GM10266 (cell line): Measurements from ENCODE around the gene DNAI2.

Source experiments
- DNase-seq: peaks from one replicate; pipeline ENCODE4 v3.0.0; 2012; ENCODE audit errors: extremely low spot score
- TF ChIP-seq, protein P1 (sequence below): IDR thresholded peaks from 2 replicates; pipeline ENCODE4 v1.5.1; 2012; ENCODE audit warnings: mild to moderate bottlenecking, low read depth; ENCODE audit not compliant: control insufficient read depth, insufficient read depth; ENCODE audit errors: missing control alignments

The DNAI2 gene

DNA sequence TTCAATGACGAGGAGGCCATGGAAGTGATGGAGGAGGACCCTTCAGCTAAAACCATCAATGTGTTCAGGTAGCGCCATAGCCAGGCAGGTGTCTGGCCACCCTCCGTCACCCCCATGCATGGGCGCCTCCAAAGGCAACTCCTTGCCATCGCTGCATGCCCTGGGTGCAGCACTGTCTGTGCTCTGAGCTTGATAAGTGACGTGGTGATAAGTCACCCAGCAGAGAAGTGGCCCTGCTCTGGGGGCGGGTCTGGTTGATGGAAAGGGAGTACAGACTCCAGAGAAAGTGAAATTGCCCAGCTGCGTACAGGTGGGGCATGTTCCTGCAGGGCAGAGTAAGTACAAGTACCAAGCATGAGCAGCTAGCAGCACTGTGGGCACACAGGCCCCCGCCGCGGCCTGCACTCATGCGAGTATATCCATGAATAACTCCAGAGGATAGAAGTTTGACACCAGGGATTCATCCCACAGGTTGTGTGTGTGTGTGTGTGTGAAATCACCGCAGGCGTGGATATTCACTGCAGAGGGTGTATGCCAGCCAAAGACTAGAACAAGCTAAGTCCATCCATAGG, 13.1 kb downstream of the DNAI2 start:
- TF ChIP-seq, protein P1, sequence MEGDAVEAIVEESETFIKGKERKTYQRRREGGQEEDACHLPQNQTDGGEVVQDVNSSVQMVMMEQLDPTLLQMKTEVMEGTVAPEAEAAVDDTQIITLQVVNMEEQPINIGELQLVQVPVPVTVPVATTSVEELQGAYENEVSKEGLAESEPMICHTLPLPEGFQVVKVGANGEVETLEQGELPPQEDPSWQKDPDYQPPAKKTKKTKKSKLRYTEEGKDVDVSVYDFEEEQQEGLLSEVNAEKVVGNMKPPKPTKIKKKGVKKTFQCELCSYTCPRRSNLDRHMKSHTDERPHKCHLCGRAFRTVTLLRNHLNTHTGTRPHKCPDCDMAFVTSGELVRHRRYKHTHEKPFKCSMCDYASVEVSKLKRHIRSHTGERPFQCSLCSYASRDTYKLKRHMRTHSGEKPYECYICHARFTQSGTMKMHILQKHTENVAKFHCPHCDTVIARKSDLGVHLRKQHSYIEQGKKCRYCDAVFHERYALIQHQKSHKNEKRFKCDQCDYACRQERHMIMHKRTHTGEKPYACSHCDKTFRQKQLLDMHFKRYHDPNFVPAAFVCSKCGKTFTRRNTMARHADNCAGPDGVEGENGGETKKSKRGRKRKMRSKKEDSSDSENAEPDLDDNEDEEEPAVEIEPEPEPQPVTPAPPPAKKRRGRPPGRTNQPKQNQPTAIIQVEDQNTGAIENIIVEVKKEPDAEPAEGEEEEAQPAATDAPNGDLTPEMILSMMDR: no peak
- DNase-seq: no peak

DNA sequence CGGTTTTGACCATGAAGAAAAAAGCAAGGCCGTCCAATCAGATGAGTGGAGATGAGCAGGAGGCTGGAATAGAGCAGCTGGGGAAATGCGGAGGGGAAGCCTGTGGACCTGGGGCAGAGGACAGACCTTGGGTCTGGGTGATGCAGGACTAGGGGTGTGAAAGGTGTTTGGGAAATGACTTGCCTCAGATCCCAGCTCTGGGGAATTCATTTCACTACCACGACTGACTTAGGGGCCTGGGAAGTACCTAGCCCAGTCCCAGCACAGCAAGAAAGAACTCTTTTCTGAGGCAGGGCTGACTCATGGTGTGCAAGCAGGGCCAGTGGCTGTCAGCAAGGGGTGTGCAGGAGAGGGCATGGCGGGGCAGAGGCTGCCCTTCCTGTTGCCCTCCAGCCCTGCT, 14.8 kb downstream of the DNAI2 start:
- DNase-seq: peak; percentile 53
- TF ChIP-seq, protein P1: no peak

GRCh38 chr17:74289688-74290087, 15.7 kb downstream of the DNAI2 start:
- no peak for DNase-seq
- TF ChIP-seq, protein P1: no peak

DNA sequence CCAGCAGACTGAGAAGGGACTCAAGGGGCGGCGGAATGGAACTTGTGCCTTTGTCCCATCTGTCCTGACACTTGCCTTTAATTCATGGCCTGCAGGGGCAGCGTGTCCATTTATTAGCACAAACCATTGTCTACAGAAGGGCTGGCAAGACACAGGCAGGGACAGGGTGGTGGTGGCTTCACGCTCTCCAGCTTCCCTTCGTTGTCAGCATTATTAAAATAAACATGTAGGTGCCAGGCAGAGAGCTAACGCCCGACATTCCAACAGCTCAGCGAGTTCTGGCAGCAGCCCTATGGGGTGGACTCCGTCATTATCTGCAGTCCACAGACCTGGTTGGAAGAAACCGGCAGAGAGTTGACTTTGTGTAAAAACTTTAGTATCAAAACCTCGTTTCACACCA, 16.3 kb downstream of the DNAI2 start:
- DNase-seq: no peak
- TF ChIP-seq, protein P1: no peak

GRCh38 chr17:74292495-74292894, 18.5 kb downstream of the DNAI2 start:
- TF ChIP-seq, protein P1: no peak
- no peak for DNase-seq

DNA sequence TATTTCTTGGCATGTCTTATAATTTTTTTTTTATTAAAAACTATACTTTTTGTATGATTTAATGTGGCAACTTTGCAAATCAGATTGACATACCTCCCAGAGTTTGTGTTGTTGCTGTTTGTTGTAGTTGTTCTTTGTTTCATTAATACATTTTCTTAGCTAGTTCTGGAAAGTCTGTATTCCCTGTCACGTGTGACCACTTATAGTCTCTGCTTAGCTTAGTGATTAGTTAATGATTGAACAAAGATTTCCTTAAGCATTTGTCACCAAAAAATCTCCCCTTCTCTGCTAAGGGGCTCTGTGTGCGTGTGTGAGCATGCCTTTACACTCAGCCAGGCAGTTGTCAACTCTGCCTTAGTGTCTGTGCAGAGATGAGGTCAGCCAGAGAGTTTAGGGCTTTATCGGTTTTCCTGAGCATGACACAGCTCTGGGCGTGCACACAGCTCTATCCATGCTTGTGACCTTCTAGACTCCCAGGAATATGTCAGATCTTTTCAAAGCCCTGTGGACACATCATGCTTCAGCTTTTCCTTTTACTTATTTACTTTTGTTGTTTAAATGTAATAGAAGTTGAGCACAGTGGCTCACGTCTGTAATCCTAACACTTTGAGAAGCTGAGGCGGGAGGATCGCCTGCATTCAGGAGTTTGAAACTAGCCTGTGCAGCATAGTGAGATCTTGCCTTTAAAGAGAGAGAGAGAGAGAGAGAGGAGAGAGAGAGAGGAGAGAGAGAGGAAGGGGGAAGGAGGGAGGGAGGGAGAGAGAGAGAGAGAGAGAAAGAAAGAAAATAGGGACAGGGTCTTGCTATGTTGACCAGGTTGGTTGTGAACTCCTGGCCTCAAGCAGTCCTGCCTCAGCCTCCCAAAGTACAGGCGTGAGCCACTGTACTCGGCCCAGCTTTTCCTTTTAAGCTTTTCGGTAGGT, 21.9 kb downstream of the DNAI2 start:
- TF ChIP-seq, protein P1: no peak
- DNase-seq: no peak

DNA sequence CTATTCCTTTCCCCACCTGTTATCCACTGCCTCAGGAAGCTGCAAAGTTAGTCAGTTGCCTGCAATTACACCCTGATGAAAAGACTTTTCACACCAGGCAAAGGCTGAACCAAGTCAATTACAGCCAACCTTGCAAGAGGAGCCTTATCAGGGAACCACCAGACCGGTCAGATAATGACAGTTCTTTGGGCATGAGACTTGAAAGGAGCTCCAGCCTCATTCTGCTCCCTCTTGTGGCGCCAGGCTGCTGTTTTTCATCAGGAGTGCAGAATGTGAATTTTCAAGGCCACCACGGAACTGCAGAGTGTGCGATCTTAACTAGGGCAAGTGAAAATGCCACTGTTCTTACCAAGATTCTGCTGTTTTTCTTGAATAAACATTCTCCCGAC, 22.5 kb downstream of the DNAI2 start:
- TF ChIP-seq, protein P1: peak; percentile 55
- DNase-seq: no peak
